Skeletal muscle cell (primary cell): ENCODE measurements around the gene SKIC2.
"Not testable (repeated sequence)": the region's sequence is repeated elsewhere in the genome, so short reads cannot be mapped to it uniquely, and the experiment has no call there.

Experiments
- DNase-seq: peaks from one replicate; pipeline ENCODE4 v3.0.0-alpha.2; 2010; ENCODE audit warnings: low read depth
- H3K4me3 ChIP-seq: 2 replicates; pipeline ENCODE4 v1.5.1; 2011; ENCODE audit warnings: low read depth, mild to moderate bottlenecking, control low read depth, low read length, moderate library complexity

Gene SKIC2

GRCh38 chr6:31994421-31994820 lies 35.4 kb downstream of the SKIC2 start:
- DNase-seq, H3K4me3 ChIP-seq: not testable (repeated sequence)

- DNase-seq, H3K4me3 ChIP-seq: not testable (repeated sequence)
Measured at GRCh38 chr6:31996385-31996784, 37.4 kb downstream of the SKIC2 start.

GRCh38 chr6:32002546-32003268 lies 43.7 kb downstream of the SKIC2 start:
- DNase-seq, H3K4me3 ChIP-seq: not testable (repeated sequence)

GRCh38 chr6:32003301-32003700 lies 44.3 kb downstream of the SKIC2 start:
- H3K4me3 ChIP-seq, DNase-seq: not testable (repeated sequence)

- not testable (repeated sequence) for DNase-seq, H3K4me3 ChIP-seq
Measured at GRCh38 chr6:32004393-32004792, 45.4 kb downstream of the SKIC2 start.

- DNase-seq, H3K4me3 ChIP-seq: not testable (repeated sequence)
Measured at GRCh38 chr6:32004864-32005537, 46.0 kb downstream of the SKIC2 start.

GRCh38 chr6:32005538-32005880 lies 46.5 kb downstream of the SKIC2 start:
- not testable (repeated sequence) for H3K4me3 ChIP-seq, DNase-seq

- DNase-seq, H3K4me3 ChIP-seq: not testable (repeated sequence)
Measured at GRCh38 chr6:32005991-32006529, 47.1 kb downstream of the SKIC2 start.

GRCh38 chr6:32007086-32007485 lies 48.1 kb downstream of the SKIC2 start:
- DNase-seq, H3K4me3 ChIP-seq: not testable (repeated sequence)

- not testable (repeated sequence) for DNase-seq
Measured at GRCh38 chr6:32008037-32008436, 49.1 kb downstream of the SKIC2 start.

GRCh38 chr6:32008616-32009015 lies 49.6 kb downstream of the SKIC2 start:
- H3K4me3 ChIP-seq, DNase-seq: not testable (repeated sequence)

More at GRCh38 chr6:32008037-32008436, 49.1 kb downstream of the SKIC2 start:
- not testable (repeated sequence) for H3K4me3 ChIP-seq

GRCh38 chr6:32009537-32009936 lies 50.6 kb downstream of the SKIC2 start:
- DNase-seq: not testable (repeated sequence)

GRCh38 chr6:32010856-32011530 lies 52.0 kb downstream of the SKIC2 start:
- DNase-seq, H3K4me3 ChIP-seq: not testable (repeated sequence)

More at GRCh38 chr6:32009537-32009936, 50.6 kb downstream of the SKIC2 start:
- not testable (repeated sequence) for H3K4me3 ChIP-seq

- not testable (repeated sequence) for H3K4me3 ChIP-seq, DNase-seq
Measured at GRCh38 chr6:32012941-32013617, 54.1 kb downstream of the SKIC2 start.

- DNase-seq, H3K4me3 ChIP-seq: not testable (repeated sequence)
Measured at GRCh38 chr6:32013738-32014137, 54.8 kb downstream of the SKIC2 start.

GRCh38 chr6:32014547-32014946 lies 55.6 kb downstream of the SKIC2 start, which contains the start of gene C4B:
TSS of gene C4B (plus strand) at chr6:32014795. CDS start at chr6:32014846, 51 bp downstream.
- DNase-seq, H3K4me3 ChIP-seq: not testable (repeated sequence)
